ENCODE results near the gene CPXM1. TPM values are rescaled to one million over a fixed set of nuclear protein-coding genes. Genes with fewer than 3 reads are reported as not detected.

CPXM1 gene
- polyA plus RNA-seq, 2 donors: 0.28 to 2.5 TPM

DNA sequence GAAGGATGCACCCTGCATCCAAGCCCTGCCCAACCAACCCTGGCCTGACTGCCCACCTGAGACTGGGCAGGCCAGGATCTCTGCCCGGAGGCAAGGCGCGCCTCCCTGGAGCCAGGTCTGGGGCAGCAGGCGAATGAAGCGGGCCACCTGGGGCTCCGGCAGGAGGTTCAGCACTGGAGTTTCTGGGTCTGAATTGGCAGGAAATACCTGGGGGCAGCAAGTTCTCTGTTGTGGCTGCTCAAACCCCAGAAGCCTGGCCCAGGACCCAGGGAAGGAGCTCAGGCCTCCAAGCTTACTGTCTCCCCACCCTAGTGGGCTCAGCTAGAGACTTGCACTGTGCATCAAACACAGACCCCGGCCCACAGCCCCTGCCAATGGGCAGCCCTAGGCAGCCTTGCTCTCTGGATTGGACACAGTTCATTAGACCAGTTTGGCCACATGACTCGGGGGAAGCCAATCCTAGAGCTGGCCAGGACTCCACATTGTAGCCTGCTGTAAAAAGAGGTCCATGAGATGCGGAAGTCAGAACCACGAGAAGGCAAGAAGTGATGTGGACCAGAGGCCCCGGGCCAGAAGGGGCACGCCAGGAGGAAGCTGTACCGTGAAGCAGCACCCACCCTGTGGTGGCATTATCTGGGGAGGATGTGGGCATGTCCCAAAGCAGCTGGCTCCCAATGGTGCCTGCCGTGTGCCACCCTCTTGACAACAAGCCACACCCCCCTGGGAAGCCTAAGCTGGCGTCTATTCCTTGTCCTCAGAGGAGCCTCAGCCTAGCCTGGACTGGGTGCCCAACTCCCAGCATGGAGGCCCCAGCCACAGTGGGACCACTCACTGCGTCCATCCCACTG is 3.1 kb downstream of the CPXM1 start:
- Histone ChIP-seq H3K4me1 (ENCODE audit: control insufficient read depth in 2 of 2, insufficient read depth in 2 of 2, low read length in 1 of 2) (peaks cover 5 to 21% of the 10 kb centered on the region in 2 donors), H3K4me3 (ENCODE audit: low read depth in 1 of 2, low read length in 2 of 2) (no peak overlapping the region), H3K36me3 (ENCODE audit: control insufficient read depth in 2 of 2, insufficient read depth in 2 of 2, low read length in 1 of 2) (peaks cover 0 to 2% of the 10 kb centered on the region in 2 donors), H3K27me3 (ENCODE audit: control insufficient read depth in 1 of 2, insufficient read depth in 2 of 2, low read length in 2 of 2) (peaks cover 0 to 3% of the 10 kb centered on the region in 2 donors), H3K27ac (ENCODE audit: low read depth in 2 of 2, low read length in 1 of 2) (no peak overlapping the region), H3K9me3 (ENCODE audit: control insufficient read depth in 2 of 2, insufficient read depth in 1 of 2, low read depth in 1 of 2, low read length in 1 of 2) (no peaks in the 10 kb centered on the region)
- WGBS, 2 donors: 78 to 80% methylated on average over 16 of the region's 16 CpGs

DNA sequence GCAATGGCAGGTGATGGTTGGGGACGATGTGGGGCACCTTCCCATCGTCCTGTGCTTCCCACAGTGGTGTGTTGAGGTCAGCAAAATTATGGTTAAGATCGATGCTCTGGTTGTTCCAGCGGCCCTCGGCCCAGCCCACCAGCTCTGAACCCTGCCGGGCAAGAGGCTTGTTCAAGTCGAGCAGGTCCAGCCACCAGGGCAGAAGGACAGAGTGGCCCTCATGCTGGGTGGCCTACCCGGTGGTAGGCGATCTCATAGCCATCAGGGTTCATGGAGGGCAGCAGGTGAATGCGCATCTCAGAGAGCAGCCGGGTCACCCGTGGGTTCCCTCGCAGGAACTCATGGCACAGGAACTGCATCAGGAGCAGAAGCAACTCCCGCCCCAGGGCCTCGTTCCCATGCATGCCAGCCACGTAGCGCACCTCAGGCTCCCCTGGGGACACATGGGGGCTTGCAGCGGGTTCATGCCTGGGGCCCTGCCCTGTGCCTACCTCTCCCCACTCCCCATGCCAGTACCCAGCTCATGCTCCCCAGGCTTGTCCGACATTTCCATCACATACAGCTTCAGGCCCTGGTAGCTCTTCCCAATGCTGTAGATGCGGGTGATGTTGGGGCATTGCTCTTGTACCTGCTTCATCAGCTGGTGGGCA is 4.3 kb downstream of the CPXM1 start:
- peaks cover 5 to 21% of the 10 kb centered on the region in 2 donors for H3K4me1 ChIP-seq (ENCODE audit: control insufficient read depth in 2 of 2, insufficient read depth in 2 of 2, low read length in 1 of 2)
- peaks cover 0 to 3% of the 10 kb centered on the region in 2 donors for H3K27me3 ChIP-seq (ENCODE audit: control insufficient read depth in 1 of 2, insufficient read depth in 2 of 2, low read length in 2 of 2)
- H3K27ac ChIP-seq (ENCODE audit: low read depth in 2 of 2, low read length in 1 of 2): no peak overlapping the region
- 93 to 94% methylated on average over 18 to 20 of the region's 20 CpGs for WGBS, 2 donors
- H3K4me3 ChIP-seq (ENCODE audit: low read depth in 1 of 2, low read length in 2 of 2): no peak overlapping the region
- no peaks in the 10 kb centered on the region for H3K9me3 ChIP-seq (ENCODE audit: control insufficient read depth in 2 of 2, insufficient read depth in 1 of 2, low read depth in 1 of 2, low read length in 1 of 2)
- H3K36me3 ChIP-seq (ENCODE audit: control insufficient read depth in 2 of 2, insufficient read depth in 2 of 2, low read length in 1 of 2): peaks cover 0 to 2% of the 10 kb centered on the region in 2 donors

GRCh38 chr20:2795451-2795850 is 5.0 kb downstream of the CPXM1 start:
- WGBS, 2 donors: 85% methylated on average over 24 of the region's 24 CpGs
- Histone ChIP-seq H3K27me3 (ENCODE audit: control insufficient read depth in 1 of 2, insufficient read depth in 2 of 2, low read length in 2 of 2) (no peaks in the 10 kb centered on the region), H3K4me3 (ENCODE audit: low read depth in 1 of 2, low read length in 2 of 2) (no peak overlapping the region), H3K4me1 (ENCODE audit: control insufficient read depth in 2 of 2, insufficient read depth in 2 of 2, low read length in 1 of 2) (peaks cover 5 to 21% of the 10 kb centered on the region in 2 donors), H3K27ac (ENCODE audit: low read depth in 2 of 2, low read length in 1 of 2) (no peak overlapping the region), H3K9me3 (ENCODE audit: control insufficient read depth in 2 of 2, insufficient read depth in 1 of 2, low read depth in 1 of 2, low read length in 1 of 2) (no peaks in the 10 kb centered on the region), H3K36me3 (ENCODE audit: control insufficient read depth in 2 of 2, insufficient read depth in 2 of 2, low read length in 1 of 2) (peaks cover 0 to 2% of the 10 kb centered on the region in 2 donors)

- WGBS, 2 donors: 78 to 86% methylated on average over 11 of the region's 11 CpGs
- H3K4me1 ChIP-seq (ENCODE audit: control insufficient read depth in 2 of 2, insufficient read depth in 2 of 2, low read length in 1 of 2): peaks cover 2 to 17% of the 10 kb centered on the region in 2 donors
- H3K36me3 ChIP-seq (ENCODE audit: control insufficient read depth in 2 of 2, insufficient read depth in 2 of 2, low read length in 1 of 2): peaks cover 0 to 2% of the 10 kb centered on the region in 2 donors
- H3K27ac ChIP-seq (ENCODE audit: low read depth in 2 of 2, low read length in 1 of 2): no peak overlapping the region
- no peaks in the 10 kb centered on the region for H3K9me3 ChIP-seq (ENCODE audit: control insufficient read depth in 2 of 2, insufficient read depth in 1 of 2, low read depth in 1 of 2, low read length in 1 of 2)
- no peak overlapping the region for H3K4me3 ChIP-seq (ENCODE audit: low read depth in 1 of 2, low read length in 2 of 2)
- no peaks in the 10 kb centered on the region for H3K27me3 ChIP-seq (ENCODE audit: control insufficient read depth in 1 of 2, insufficient read depth in 2 of 2, low read length in 2 of 2)
These were observed 5.5 kb downstream of the CPXM1 start for GRCh38 chr20:2794866-2795447.

- no peak overlapping the region for H3K27ac ChIP-seq (ENCODE audit: low read depth in 2 of 2, low read length in 1 of 2)
- H3K36me3 ChIP-seq (ENCODE audit: control insufficient read depth in 2 of 2, insufficient read depth in 2 of 2, low read length in 1 of 2): peaks cover 0 to 2% of the 10 kb centered on the region in 2 donors
- WGBS, 2 donors: 88 to 90% methylated on average over 23 of the region's 23 CpGs
- no peaks in the 10 kb centered on the region for H3K27me3 ChIP-seq (ENCODE audit: control insufficient read depth in 1 of 2, insufficient read depth in 2 of 2, low read length in 2 of 2)
- peaks cover 0 to 10% of the 10 kb centered on the region in 2 donors for H3K4me1 ChIP-seq (ENCODE audit: control insufficient read depth in 2 of 2, insufficient read depth in 2 of 2, low read length in 1 of 2)
- no peaks in the 10 kb centered on the region for H3K9me3 ChIP-seq (ENCODE audit: control insufficient read depth in 2 of 2, insufficient read depth in 1 of 2, low read depth in 1 of 2, low read length in 1 of 2)
- H3K4me3 ChIP-seq (ENCODE audit: low read depth in 1 of 2, low read length in 2 of 2): no peak overlapping the region
These were observed 6.2 kb downstream of the CPXM1 start for GRCh38 chr20:2794202-2794748.

DNA sequence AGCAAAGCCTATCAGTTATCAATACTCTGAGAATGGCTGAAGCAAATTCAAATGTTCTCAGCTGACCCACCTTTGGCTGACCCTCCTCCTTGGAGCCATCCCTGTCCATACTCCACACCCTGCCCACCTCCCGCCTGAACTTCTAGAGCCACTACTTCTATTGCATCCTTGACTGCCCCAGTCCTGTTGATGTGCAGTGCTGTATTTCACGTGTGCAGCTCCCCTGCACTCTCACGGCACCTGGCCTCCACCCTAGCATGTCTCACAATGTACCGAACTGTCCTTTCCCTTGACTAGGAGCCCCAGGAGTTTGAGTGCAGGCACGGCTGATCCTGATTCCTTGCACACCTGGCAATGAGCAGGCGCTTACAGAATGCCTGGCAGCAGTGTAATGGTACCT is 7.0 kb downstream of the CPXM1 start:
- H3K4me1 ChIP-seq (ENCODE audit: control insufficient read depth in 2 of 2, insufficient read depth in 2 of 2, low read length in 1 of 2): peaks cover 0 to 2% of the 10 kb centered on the region in 2 donors
- H3K27ac ChIP-seq (ENCODE audit: low read depth in 2 of 2, low read length in 1 of 2): no peak overlapping the region
- H3K4me3 ChIP-seq (ENCODE audit: low read depth in 1 of 2, low read length in 2 of 2): no peak overlapping the region
- H3K27me3 ChIP-seq (ENCODE audit: control insufficient read depth in 1 of 2, insufficient read depth in 2 of 2, low read length in 2 of 2): no peaks in the 10 kb centered on the region
- WGBS, 2 donors: 85 to 89% methylated on average over 6 of the region's 6 CpGs
- H3K36me3 ChIP-seq (ENCODE audit: control insufficient read depth in 2 of 2, insufficient read depth in 2 of 2, low read length in 1 of 2): peaks cover 0 to 2% of the 10 kb centered on the region in 2 donors
- H3K9me3 ChIP-seq (ENCODE audit: control insufficient read depth in 2 of 2, insufficient read depth in 1 of 2, low read depth in 1 of 2, low read length in 1 of 2): no peaks in the 10 kb centered on the region

GRCh38 chr20:2783908-2784566 is 16.4 kb downstream of the CPXM1 start:
- no peak overlapping the region for H3K27ac ChIP-seq (ENCODE audit: low read depth in 2 of 2, low read length in 1 of 2)
- WGBS, 2 donors: 78 to 85% methylated on average over 6 of the region's 6 CpGs
- no peak overlapping the region for H3K4me3 ChIP-seq (ENCODE audit: low read depth in 1 of 2, low read length in 2 of 2)

GRCh38 chr20:2780948-2781347 is 19.5 kb downstream of the CPXM1 start:
- Histone ChIP-seq H3K4me1 (ENCODE audit: control insufficient read depth in 2 of 2, insufficient read depth in 2 of 2, low read length in 1 of 2) (no peaks in the 10 kb centered on the region), H3K4me3 (ENCODE audit: low read depth in 1 of 2, low read length in 2 of 2) (no peak overlapping the region), H3K27ac (ENCODE audit: low read depth in 2 of 2, low read length in 1 of 2) (no peak overlapping the region), H3K36me3 (ENCODE audit: control insufficient read depth in 2 of 2, insufficient read depth in 2 of 2, low read length in 1 of 2) (no peaks in the 10 kb centered on the region), H3K9me3 (ENCODE audit: control insufficient read depth in 2 of 2, insufficient read depth in 1 of 2, low read depth in 1 of 2, low read length in 1 of 2) (peaks cover 1% of the 10 kb centered on the region in 2 donors), H3K27me3 (ENCODE audit: control insufficient read depth in 1 of 2, insufficient read depth in 2 of 2, low read length in 2 of 2) (no peaks in the 10 kb centered on the region)
- 44 to 45% methylated on average over 3 of the region's 3 CpGs for WGBS, 2 donors

More at GRCh38 chr20:2783908-2784566, 16.4 kb downstream of the CPXM1 start:
- H3K36me3 ChIP-seq (ENCODE audit: control insufficient read depth in 2 of 2, insufficient read depth in 2 of 2, low read length in 1 of 2): no peaks in the 10 kb centered on the region
- H3K4me1 ChIP-seq (ENCODE audit: control insufficient read depth in 2 of 2, insufficient read depth in 2 of 2, low read length in 1 of 2): no peaks in the 10 kb centered on the region
- H3K27me3 ChIP-seq (ENCODE audit: control insufficient read depth in 1 of 2, insufficient read depth in 2 of 2, low read length in 2 of 2): no peaks in the 10 kb centered on the region
- no peaks in the 10 kb centered on the region for H3K9me3 ChIP-seq (ENCODE audit: control insufficient read depth in 2 of 2, insufficient read depth in 1 of 2, low read depth in 1 of 2, low read length in 1 of 2)

Data from esophagus (tissue), 2 donors.